Adrenal gland (tissue), 12 donors: ENCODE measurements around the gene SAMD15. TPM values are rescaled to one million over a fixed set of nuclear protein-coding genes. Genes with fewer than 3 reads are reported as not detected.

Experiments
- DNase-seq, 7 donors: peaks; one replicate each; pipeline ENCODE4 v3.0.0-alpha.2; 2019 to 2020
- H3K27ac ChIP-seq, 5 donors: fragments of 200-600 bp; sonication (generic) in 4 of 5; 1 replicate in 3 of 5; 2 replicates in 2 of 5; pipeline versions ENCODE4 v1.5.1 to v1.8.0; 2016 to 2020; ENCODE audit warnings: mild to moderate bottlenecking in 1 of 5
- H3K27me3 ChIP-seq: fragments of 200-600 bp; 2 replicates; pipeline ENCODE4 v1.8.0; 2021
- H3K36me3 ChIP-seq, 2 donors: fragments of 200-600 bp; replicated peaks in 1 of 2; 1 replicate in 1 of 2; 2 replicates in 1 of 2; pipeline versions ENCODE4 v1.5.1 to v1.8.0; 2018 to 2022
- H3K4me1 ChIP-seq, 2 donors: fragments of 200-600 bp; replicated peaks in 1 of 2; 1 replicate in 1 of 2; 2 replicates in 1 of 2; pipeline versions ENCODE4 v1.5.1 to v1.8.0; 2018 to 2021
- H3K4me3 ChIP-seq, 4 donors: fragments of 200-600 bp; sonication (generic) in 3 of 4; one replicate each; pipeline ENCODE4 v1.5.1; 2016 to 2018
- H3K9me3 ChIP-seq, 3 donors: fragments of 200-600 bp; sonication (generic) in 1 of 3; replicated peaks in 1 of 3; 1 replicate in 2 of 3; 2 replicates in 1 of 3; pipeline versions ENCODE4 v1.5.1 to v1.8.0; 2016 to 2021
- POLR2A ChIP-seq, 2 donors: fragments of 450-650 bp; IDR thresholded peaks; one replicate each; pipeline ENCODE4 v1.6.1; 2017; ENCODE audit warnings: antibody characterized with exemption in 2 of 2, mild to moderate bottlenecking in 2 of 2, moderate library complexity in 1 of 2
- WGBS, 4 donors: extraction: QIAGEN DNeasy Blood & Tissue Kit in 2 of 4; methylation state at CpG; one replicate each; pipeline versions ENCODE4 v1.1.5 to v1.1.7; 2013 to 2017; 5-methylcytosine and 5-hydroxymethylcytosine counted together
- intact Hi-C, 2 donors: fragments of 100-400 bp; cut with DNase I; formaldehyde crosslinking; loops; one replicate each; pipeline versions ENCODE4 v1.14.1 to v1.15.0; 2022 to 2023
- polyA plus RNA-seq, 3 donors: library from polyadenylated mRNA; stranded (reverse); fragments of 200-250 nt in 2 of 3; fragments of 350-450 nt in 1 of 3; fragmentation: Illumina TruSeq in 1 of 3; extraction: RNeasy Lipid Tissue Mini Kit (QIAGEN cat#74804) in 1 of 3; gene quantifications; one replicate each; pipeline ENCODE4 v1.2.3, GENCODE V29; 2013 to 2014
- total RNA-seq, 9 donors: library from RNA; depleted of rRNA in 4 of 9; stranded (reverse); fragments of >200 nt in 4 of 9; fragments of 120-200 nt in 1 of 9; fragmentation: NEBNext Ultra II Directional in 1 of 9; extraction: Animal tissue kit (Norgen Biotek cat#: 25700) in 1 of 9; gene quantifications; one replicate each; pipeline versions ENCODE4 v1.1.0 to v1.2.4, GENCODE V29; 2013 to 2023
- TF ChIP-seq, protein P1 (sequence below), 6 experiments: fragments of 450-650 bp in 4 of 6; fragments of 200-600 bp in 2 of 6; sonication (generic) in 1 of 6; IDR thresholded peaks; 1 replicate in 5 of 6; 2 replicates in 1 of 6; pipeline versions ENCODE4 v1.5.1 to v1.8.0; 2016 to 2021; ENCODE audit warnings: antibody characterized with exemption in 6 of 6, mild to moderate bottlenecking in 2 of 6, moderate library complexity in 1 of 6
- donor health status: healthy with polysubstance abuse.
- donor health status: Bipolar disorder and iron deficiency.
- donor health status: DM: yes; HTN: yes; CAD: no.
- donor health status: DM: no; HTN: no; CAD: no.
- donor health status: DM: no; HTN: no; CAD: no.
- donor health status: DM: yes; HTN: yes; CAD: no.

The SAMD15 gene
- total and polyA plus RNA-seq, 12 donors: 0.24 to 4.6 (median 1.5) TPM

DNA sequence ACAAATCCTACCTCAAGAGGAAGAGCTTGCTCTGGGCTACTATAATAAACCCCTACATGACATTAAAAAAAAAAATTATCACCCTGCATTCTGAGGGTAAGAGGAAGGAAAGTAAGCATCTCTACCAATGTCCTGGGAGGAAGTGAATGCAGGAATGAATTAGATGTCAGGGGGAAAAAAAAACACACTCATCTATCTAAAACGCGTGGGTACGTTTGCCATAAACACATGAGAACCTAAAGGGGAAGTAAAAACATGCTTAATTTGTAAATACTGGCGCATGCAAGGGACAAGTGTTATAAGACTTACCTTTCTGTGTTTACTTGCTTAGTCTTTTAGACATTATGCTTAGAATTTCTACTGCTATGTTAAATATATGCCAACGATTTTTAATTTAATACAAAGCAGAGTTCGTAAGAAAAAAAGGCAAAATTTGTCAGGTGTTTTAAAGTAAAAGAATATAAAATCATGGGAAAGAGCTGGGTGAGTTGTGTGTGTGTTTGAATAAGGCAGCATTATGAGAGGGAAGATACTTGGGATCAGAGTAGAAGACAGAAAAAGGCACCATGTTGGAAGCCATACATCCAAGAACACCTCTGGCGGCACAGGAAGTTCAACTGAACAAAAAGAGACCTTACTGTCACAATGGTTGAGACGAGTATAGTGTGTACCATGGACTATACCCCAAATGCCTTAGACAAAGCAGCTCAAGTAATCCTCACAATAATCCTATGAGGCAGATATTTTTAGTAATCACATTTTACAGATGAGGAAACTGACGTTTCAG is 1.8 kb upstream of the SAMD15 start:
- Histone ChIP-seq H3K4me1 (peaks cover 15 to 27% of the 10 kb centered on the region in 2 donors), H3K27me3 (no peaks in the 10 kb centered on the region), H3K27ac (no peak overlapping the region), H3K36me3 (no peaks in the 10 kb centered on the region), H3K9me3 (no peaks in the 10 kb centered on the region), H3K4me3 (peak overlapping the region in 1 of 4 donors; percentile 97)
- TF ChIP-seq, protein P1, sequence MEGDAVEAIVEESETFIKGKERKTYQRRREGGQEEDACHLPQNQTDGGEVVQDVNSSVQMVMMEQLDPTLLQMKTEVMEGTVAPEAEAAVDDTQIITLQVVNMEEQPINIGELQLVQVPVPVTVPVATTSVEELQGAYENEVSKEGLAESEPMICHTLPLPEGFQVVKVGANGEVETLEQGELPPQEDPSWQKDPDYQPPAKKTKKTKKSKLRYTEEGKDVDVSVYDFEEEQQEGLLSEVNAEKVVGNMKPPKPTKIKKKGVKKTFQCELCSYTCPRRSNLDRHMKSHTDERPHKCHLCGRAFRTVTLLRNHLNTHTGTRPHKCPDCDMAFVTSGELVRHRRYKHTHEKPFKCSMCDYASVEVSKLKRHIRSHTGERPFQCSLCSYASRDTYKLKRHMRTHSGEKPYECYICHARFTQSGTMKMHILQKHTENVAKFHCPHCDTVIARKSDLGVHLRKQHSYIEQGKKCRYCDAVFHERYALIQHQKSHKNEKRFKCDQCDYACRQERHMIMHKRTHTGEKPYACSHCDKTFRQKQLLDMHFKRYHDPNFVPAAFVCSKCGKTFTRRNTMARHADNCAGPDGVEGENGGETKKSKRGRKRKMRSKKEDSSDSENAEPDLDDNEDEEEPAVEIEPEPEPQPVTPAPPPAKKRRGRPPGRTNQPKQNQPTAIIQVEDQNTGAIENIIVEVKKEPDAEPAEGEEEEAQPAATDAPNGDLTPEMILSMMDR (IDR thresholded peaks at IDR 0.05): no peak
- TF ChIP-seq POLR2A (IDR thresholded peaks at IDR 0.05): no peak
- WGBS, 4 donors: 72 to 78% (median 77%) methylated on average over 9 of the region's 9 CpGs
- DNase-seq: no peak
- intact Hi-C loops: loop anchor here in 1 of 2 donors (10.0 kb wide), 1 partner anchor 51 kb away; the partner anchor contains the start of genes GSTZ1 and POMT2

DNA sequence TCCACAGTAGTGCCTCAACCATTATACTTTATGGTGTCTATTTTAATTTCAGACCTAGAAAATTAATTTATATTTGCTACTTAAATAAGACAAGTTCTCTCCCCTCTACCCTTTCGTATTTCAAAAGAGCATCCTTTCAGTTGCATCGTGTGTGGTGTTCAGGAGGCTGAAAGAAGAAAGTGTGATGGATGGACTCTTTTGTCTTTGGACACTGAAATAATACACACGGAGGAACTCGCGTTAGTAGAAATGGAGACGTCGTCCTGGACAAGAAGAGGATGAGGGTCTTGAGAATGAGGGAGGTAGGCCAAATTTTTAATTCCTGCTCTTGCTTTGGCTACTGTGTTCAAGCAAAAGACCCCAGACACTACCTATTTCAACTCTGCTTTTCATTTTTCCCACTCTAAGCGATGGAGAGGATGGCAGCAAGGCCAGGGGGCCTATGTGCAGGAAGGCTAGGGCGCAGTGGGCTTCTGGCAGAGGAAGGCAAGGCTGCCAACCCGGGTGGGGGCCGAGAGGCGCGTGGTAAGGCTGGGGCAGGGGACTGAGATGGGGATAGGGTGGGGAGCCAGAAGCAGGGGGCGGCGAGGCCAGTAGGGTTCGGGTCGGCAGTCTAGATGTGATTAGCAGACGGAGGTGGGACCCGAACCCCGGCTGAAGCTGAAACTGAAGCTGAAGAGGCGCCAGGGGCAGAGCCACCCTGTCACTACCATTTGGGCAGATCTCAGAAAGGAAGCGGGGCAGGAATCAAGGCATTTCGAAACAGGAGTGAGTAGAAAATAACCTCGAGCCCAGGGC is 1.0 kb upstream of the SAMD15 start:
- Histone ChIP-seq H3K36me3 (no peaks in the 10 kb centered on the region), H3K27me3 (no peaks in the 10 kb centered on the region), H3K9me3 (no peaks in the 10 kb centered on the region), H3K4me3 (peak overlapping the region; percentile 1 to 97 (median 28)), H3K27ac (peak overlapping the region in 4 of 5 donors; percentile 29 to 89 (median 73)), H3K4me1 (peaks cover 15 to 27% of the 10 kb centered on the region in 2 donors)
- intact Hi-C loops: loop anchor here in 1 of 2 donors (10.0 kb wide), 1 partner anchor 51 kb away; the partner anchor contains the start of genes GSTZ1 and POMT2
- peak; percentile 21 to 65 (median 32) for DNase-seq
- no peak for TF ChIP-seq POLR2A (IDR thresholded peaks at IDR 0.05)
- 9 to 11% (median 10%) methylated on average over 21 to 24 of the region's 24 CpGs for WGBS, 4 donors

DNA sequence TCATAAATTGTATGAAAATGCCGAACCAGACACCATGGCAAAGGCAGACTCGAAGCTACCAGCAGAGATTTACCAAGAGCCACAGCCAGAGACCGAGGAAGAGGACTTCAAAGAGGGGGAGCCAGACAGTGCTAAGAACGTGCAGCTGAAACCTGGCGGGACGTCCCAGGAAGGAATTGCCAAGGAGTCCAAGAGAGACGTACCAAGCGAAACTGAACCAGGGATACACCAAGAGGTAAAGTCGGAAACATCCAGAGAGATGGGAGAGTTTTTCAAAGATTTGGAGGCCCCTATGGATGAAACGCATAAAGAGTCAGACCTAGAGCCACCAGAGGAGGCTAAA is 294 bp downstream of the SAMD15 start:
- H3K27me3 ChIP-seq: no peaks in the 10 kb centered on the region
- no peak for DNase-seq
- H3K9me3 ChIP-seq: no peaks in the 10 kb centered on the region
- TF ChIP-seq POLR2A (IDR thresholded peaks at IDR 0.05): no peak
- TF ChIP-seq, protein P1 (IDR thresholded peaks at IDR 0.05): no peak
- WGBS, 4 donors: 9 to 13% (median 12%) methylated on average over 10 of the region's 10 CpGs
- intact Hi-C loops: loop anchor here in 1 of 2 donors (10.0 kb wide), 1 partner anchor 53 kb away; the partner anchor contains the start of genes GSTZ1 and POMT2
- peak overlapping the region in 1 of 5 donors; percentile 78 for H3K27ac ChIP-seq
- peaks cover 6 to 20% of the 10 kb centered on the region in 2 donors for H3K4me1 ChIP-seq
- no peaks in the 10 kb centered on the region for H3K36me3 ChIP-seq
- H3K4me3 ChIP-seq: peak overlapping the region; percentile 5 to 97 (median 61)

DNA sequence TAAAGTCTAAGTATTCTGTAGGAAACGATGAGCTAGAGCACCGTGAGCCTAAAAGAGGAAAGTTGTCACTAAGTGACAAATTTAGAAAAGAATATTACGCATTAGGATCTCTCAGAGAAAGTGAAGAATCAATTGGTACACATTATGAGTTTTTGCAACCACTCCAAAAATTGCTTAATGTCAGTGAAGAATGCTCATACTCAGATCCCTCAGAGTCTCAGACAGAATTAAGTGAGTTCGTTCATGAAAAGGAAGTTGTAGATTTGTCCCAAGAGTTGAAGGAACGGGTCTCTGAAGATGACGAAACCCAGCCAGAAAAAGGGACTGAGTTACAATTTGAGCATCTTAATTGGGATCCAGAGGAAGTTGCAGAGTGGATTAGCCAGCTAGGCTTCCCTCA is 1.5 kb downstream of the SAMD15 start:
- no peak for TF ChIP-seq POLR2A (IDR thresholded peaks at IDR 0.05)
- TF ChIP-seq, protein P1 (IDR thresholded peaks at IDR 0.05): no peak
- no peaks in the 10 kb centered on the region for H3K9me3 ChIP-seq
- no peaks in the 10 kb centered on the region for H3K36me3 ChIP-seq
- WGBS, 4 donors: 80 to 90% (median 86%) methylated on average over 6 of the region's 6 CpGs
- no peak overlapping the region for H3K4me3 ChIP-seq
- H3K27ac ChIP-seq: no peak overlapping the region
- H3K4me1 ChIP-seq: peaks cover 5 to 19% of the 10 kb centered on the region in 2 donors
- intact Hi-C loops: loop anchor here in 1 of 2 donors (10.0 kb wide), 1 partner anchor 54 kb away; the partner anchor contains the start of genes GSTZ1 and POMT2
- DNase-seq: no peak
- H3K27me3 ChIP-seq: no peaks in the 10 kb centered on the region
